GM12878 (cell line): ENCODE data around the gene NXPH1. TPM values are rescaled to one million over a fixed set of nuclear protein-coding genes. Genes with fewer than 3 reads are reported as not detected.

Experiments
- BHLHE40 ChIP-seq, 2 experiments: fragments of 450-650 bp in 1 of 2; IDR thresholded peaks; 2 replicates each; pipeline ENCODE4 v1.6.1; 2011 to 2017; ENCODE audit warnings: low read depth in 2 of 2, borderline replicate concordance in 1 of 2, improper control_type of control experiment in 1 of 2, low read length in 1 of 2, mild to moderate bottlenecking in 1 of 2
- CHD4 ChIP-seq: fragments of 200-600 bp; sonication (generic); IDR thresholded peaks from 2 replicates; pipeline ENCODE4 v1.6.1; 2016; ENCODE audit warnings: mild to moderate bottlenecking
- ETV6 ChIP-seq, 2 experiments: fragments of 450-650 bp in 1 of 2; IDR thresholded peaks in 1 of 2; conservative IDR thresholded peaks in 1 of 2; 2 replicates each; pipeline ENCODE4 v1.6.1; 2014; ENCODE audit warnings: antibody characterized with exemption in 1 of 2, borderline replicate concordance in 1 of 2, low read depth in 1 of 2, mild to moderate bottlenecking in 1 of 2, moderate library complexity in 1 of 2
- FOS ChIP-seq: IDR thresholded peaks from 3 replicates; pipeline ENCODE4 v1.6.1; 2011; ENCODE audit warnings: borderline replicate concordance; ENCODE audit not compliant: insufficient read length; ENCODE audit errors: extremely low read depth
- FOXM1 ChIP-seq: IDR thresholded peaks from 2 replicates; pipeline ENCODE4 v1.6.1; 2012; ENCODE audit warnings: low read depth, mild to moderate bottlenecking, inconsistent platforms, low read length, moderate library complexity
- GABPA ChIP-seq: IDR thresholded peaks from 2 replicates; pipeline ENCODE4 v1.6.1; 2014; ENCODE audit warnings: antibody characterized with exemption, low read depth, mild to moderate bottlenecking, inconsistent platforms
- IKZF1 ChIP-seq: fragments of 450-650 bp; conservative IDR thresholded peaks from 2 replicates; pipeline ENCODE4 v1.6.1; 2017; ENCODE audit warnings: antibody characterized with exemption, mild to moderate bottlenecking
- MYB ChIP-seq: fragments of 150-350 bp; IDR thresholded peaks from 2 replicates; pipeline ENCODE4 v1.6.1; 2014; ENCODE audit warnings: mild to moderate bottlenecking, low read depth, low read length, borderline replicate concordance
- PAX8 ChIP-seq: fragments of 450-650 bp; IDR thresholded peaks from 2 replicates; pipeline ENCODE4 v1.6.1; 2017; ENCODE audit warnings: mild to moderate bottlenecking, moderate library complexity
- POLR2A ChIP-seq: IDR thresholded peaks from 2 replicates; pipeline ENCODE4 v1.6.1; 2011; ENCODE audit warnings: low read depth, mild to moderate bottlenecking, low read length
- POLR2AphosphoS5 ChIP-seq: IDR thresholded peaks from 2 replicates; pipeline ENCODE4 v1.6.1; 2011; ENCODE audit warnings: mild to moderate bottlenecking, low read length, inconsistent platforms
- SIX5 ChIP-seq: IDR thresholded peaks from 2 replicates; pipeline ENCODE4 v1.6.1; 2011; ENCODE audit warnings: mild to moderate bottlenecking, low read depth, low read length, moderate library complexity; ENCODE audit not compliant: severe bottlenecking
- SMAD1 ChIP-seq: fragments of 450-650 bp; IDR thresholded peaks from 2 replicates; pipeline ENCODE4 v1.6.1; 2018; ENCODE audit warnings: mild to moderate bottlenecking, low read depth; ENCODE audit not compliant: partially characterized antibody
- TAF1 ChIP-seq: IDR thresholded peaks from 2 replicates; pipeline ENCODE4 v1.6.1; 2011; ENCODE audit warnings: mild to moderate bottlenecking, low read depth, low read length, borderline replicate concordance
- YY1 ChIP-seq: IDR thresholded peaks from 2 replicates; pipeline ENCODE4 v1.6.1; 2011; ENCODE audit warnings: low read depth, mild to moderate bottlenecking, low read length
- ZBED1 ChIP-seq: IDR thresholded peaks from 2 replicates; pipeline ENCODE4 v1.6.1; 2016; ENCODE audit warnings: borderline replicate concordance
- ZNF24 ChIP-seq: fragments of 450-650 bp; IDR thresholded peaks from 2 replicates; pipeline ENCODE4 v1.6.1; 2017; ENCODE audit warnings: antibody characterized with exemption, mild to moderate bottlenecking
- polyA plus RNA-seq, 11 experiments: library from polyadenylated mRNA; depleted of rRNA in 4 of 11; unstranded in 6 of 11; stranded (reverse) in 5 of 11; fragments of >200 nt; fragmentation: Nextera tagmentation in 4 of 11; fragmentation: Illumina TruSeq in 1 of 11; extraction: Ambion mirVana in 4 of 11; extraction: Trizol in 1 of 11; gene quantifications; 1 replicate in 1 of 11; 2 replicates in 10 of 11; pipeline versions ENCODE4 v1.2.1 to v1.2.3, GENCODE V29; 2011 to 2016; ENCODE audit warnings: inconsistent platforms in 2 of 11, missing spikeins in 2 of 11, low read depth in 1 of 11
- total RNA-seq, 4 experiments: library from RNA; depleted of rRNA in 3 of 4; stranded (reverse); fragments of >200 nt in 3 of 4; fragmentation: Illumina TruSeq in 1 of 4; extraction: Trizol in 1 of 4; gene quantifications; 2 replicates each; pipeline versions ENCODE4 v1.2.1 to v1.2.3, GENCODE V29; 2013 to 2021
- TF ChIP-seq, protein P1 (sequence below), 3 experiments: IDR thresholded peaks in 2 of 3; conservative IDR thresholded peaks in 1 of 3; 2 replicates each; pipeline ENCODE4 v1.5.1; 2011; ENCODE audit warnings: low read depth in 3 of 3, low read length in 3 of 3, mild to moderate bottlenecking in 3 of 3, control low read depth in 2 of 3, moderate library complexity in 2 of 3, inconsistent platforms in 1 of 3, mixed read lengths in 1 of 3; ENCODE audit not compliant: control insufficient read depth in 2 of 3, insufficient read depth in 1 of 3; ENCODE audit errors: extremely low read depth in 1 of 3
- TF ChIP-seq, protein P2 (sequence below): IDR thresholded peaks from 2 replicates; pipeline ENCODE4 v1.6.1; 2012; ENCODE audit warnings: low read depth, low read length, improper control_type of control experiment
- TF ChIP-seq, protein P3 (sequence below): fragments of 450-650 bp; IDR thresholded peaks from 2 replicates; pipeline ENCODE4 v1.6.1; 2017; ENCODE audit warnings: mild to moderate bottlenecking, low read depth, inconsistent platforms; ENCODE audit not compliant: poor library complexity, severe bottlenecking
- TF ChIP-seq, protein P4 (sequence below): fragments of 450-650 bp; IDR thresholded peaks from 2 replicates; pipeline ENCODE4 v1.6.1; 2017; ENCODE audit warnings: antibody characterized with exemption, mild to moderate bottlenecking, moderate library complexity

Gene NXPH1
- total and polyA plus RNA-seq, 10 of the 15 experiments (the other 5 are each of a cell fraction or from before 2014, with no cell fraction given): 0.06 to 0.34 TPM; not detected in 8

DNA sequence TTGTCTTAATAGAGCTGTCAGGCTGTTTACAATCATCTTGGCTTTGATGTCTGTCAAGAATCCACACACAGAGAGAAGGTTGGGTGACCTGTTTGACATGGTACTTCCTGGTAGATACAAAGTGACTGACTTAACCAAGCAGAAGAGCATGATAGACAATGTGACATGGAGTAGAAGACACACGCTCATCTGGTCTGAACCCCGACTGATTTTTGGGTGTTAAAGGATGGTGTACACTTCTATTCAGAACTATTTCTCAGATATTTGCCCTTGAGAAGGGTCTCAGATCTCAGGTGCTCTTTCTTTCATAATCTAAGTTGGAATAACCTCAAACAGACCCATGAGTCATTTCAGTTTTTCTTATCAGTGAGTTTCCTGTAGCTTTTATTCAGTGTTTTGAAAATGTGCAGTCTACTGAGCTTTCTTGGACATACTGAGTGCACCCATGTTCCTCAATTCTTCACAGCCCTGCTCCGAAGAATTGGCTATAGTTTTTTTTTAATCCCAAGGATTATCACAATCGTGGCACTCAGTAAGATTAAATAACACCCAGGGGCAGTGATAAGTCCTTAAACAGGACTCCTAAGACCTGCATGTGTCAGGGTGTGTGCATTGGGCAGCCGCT is 46.4 kb upstream of the NXPH1 start (continued):
- TF ChIP-seq FOXM1 (peak; percentile 43), SMAD1 (no peak), POLR2A (no peak), ETV6 (conservative IDR thresholded peaks at IDR 0.05 in 1 of 2, IDR thresholded peaks at IDR 0.05 in 1 of 2; ENCODE audit: borderline replicate concordance in 1 of 2, low read depth in 1 of 2) (peak in 1 of 2 experiments; percentile 23; a peak in 1 of 4 replicates), IKZF1 (no peak), TAF1 (no peak), POLR2AphosphoS5 (no peak), PAX8 (no peak), YY1 (no peak), ZBED1 (no peak), SIX5 (no peak), BHLHE40 (IDR thresholded peaks at IDR 0.05; ENCODE audit: borderline replicate concordance in 1 of 2, low read depth in 2 of 2, low read length in 1 of 2) (no peak), GABPA (no peak), MYB (no peak), ZNF24 (no peak), FOS (no peak), CHD4 (no peak)
- TF ChIP-seq, protein P1, sequence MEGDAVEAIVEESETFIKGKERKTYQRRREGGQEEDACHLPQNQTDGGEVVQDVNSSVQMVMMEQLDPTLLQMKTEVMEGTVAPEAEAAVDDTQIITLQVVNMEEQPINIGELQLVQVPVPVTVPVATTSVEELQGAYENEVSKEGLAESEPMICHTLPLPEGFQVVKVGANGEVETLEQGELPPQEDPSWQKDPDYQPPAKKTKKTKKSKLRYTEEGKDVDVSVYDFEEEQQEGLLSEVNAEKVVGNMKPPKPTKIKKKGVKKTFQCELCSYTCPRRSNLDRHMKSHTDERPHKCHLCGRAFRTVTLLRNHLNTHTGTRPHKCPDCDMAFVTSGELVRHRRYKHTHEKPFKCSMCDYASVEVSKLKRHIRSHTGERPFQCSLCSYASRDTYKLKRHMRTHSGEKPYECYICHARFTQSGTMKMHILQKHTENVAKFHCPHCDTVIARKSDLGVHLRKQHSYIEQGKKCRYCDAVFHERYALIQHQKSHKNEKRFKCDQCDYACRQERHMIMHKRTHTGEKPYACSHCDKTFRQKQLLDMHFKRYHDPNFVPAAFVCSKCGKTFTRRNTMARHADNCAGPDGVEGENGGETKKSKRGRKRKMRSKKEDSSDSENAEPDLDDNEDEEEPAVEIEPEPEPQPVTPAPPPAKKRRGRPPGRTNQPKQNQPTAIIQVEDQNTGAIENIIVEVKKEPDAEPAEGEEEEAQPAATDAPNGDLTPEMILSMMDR (IDR thresholded peaks at IDR 0.05 in 2 of 3, conservative IDR thresholded peaks at IDR 0.05 in 1 of 3; ENCODE audit: control insufficient read depth in 2 of 3, extremely low read depth in 1 of 3, insufficient read depth in 1 of 3, low read depth in 3 of 3, low read length in 3 of 3): no peak
- TF ChIP-seq, protein P2, sequence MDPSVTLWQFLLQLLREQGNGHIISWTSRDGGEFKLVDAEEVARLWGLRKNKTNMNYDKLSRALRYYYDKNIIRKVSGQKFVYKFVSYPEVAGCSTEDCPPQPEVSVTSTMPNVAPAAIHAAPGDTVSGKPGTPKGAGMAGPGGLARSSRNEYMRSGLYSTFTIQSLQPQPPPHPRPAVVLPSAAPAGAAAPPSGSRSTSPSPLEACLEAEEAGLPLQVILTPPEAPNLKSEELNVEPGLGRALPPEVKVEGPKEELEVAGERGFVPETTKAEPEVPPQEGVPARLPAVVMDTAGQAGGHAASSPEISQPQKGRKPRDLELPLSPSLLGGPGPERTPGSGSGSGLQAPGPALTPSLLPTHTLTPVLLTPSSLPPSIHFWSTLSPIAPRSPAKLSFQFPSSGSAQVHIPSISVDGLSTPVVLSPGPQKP: no peak
- TF ChIP-seq, protein P3, sequence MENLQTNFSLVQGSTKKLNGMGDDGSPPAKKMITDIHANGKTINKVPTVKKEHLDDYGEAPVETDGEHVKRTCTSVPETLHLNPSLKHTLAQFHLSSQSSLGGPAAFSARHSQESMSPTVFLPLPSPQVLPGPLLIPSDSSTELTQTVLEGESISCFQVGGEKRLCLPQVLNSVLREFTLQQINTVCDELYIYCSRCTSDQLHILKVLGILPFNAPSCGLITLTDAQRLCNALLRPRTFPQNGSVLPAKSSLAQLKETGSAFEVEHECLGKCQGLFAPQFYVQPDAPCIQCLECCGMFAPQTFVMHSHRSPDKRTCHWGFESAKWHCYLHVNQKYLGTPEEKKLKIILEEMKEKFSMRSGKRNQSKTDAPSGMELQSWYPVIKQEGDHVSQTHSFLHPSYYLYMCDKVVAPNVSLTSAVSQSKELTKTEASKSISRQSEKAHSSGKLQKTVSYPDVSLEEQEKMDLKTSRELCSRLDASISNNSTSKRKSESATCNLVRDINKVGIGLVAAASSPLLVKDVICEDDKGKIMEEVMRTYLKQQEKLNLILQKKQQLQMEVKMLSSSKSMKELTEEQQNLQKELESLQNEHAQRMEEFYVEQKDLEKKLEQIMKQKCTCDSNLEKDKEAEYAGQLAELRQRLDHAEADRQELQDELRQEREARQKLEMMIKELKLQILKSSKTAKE: no peak
- TF ChIP-seq, protein P4, sequence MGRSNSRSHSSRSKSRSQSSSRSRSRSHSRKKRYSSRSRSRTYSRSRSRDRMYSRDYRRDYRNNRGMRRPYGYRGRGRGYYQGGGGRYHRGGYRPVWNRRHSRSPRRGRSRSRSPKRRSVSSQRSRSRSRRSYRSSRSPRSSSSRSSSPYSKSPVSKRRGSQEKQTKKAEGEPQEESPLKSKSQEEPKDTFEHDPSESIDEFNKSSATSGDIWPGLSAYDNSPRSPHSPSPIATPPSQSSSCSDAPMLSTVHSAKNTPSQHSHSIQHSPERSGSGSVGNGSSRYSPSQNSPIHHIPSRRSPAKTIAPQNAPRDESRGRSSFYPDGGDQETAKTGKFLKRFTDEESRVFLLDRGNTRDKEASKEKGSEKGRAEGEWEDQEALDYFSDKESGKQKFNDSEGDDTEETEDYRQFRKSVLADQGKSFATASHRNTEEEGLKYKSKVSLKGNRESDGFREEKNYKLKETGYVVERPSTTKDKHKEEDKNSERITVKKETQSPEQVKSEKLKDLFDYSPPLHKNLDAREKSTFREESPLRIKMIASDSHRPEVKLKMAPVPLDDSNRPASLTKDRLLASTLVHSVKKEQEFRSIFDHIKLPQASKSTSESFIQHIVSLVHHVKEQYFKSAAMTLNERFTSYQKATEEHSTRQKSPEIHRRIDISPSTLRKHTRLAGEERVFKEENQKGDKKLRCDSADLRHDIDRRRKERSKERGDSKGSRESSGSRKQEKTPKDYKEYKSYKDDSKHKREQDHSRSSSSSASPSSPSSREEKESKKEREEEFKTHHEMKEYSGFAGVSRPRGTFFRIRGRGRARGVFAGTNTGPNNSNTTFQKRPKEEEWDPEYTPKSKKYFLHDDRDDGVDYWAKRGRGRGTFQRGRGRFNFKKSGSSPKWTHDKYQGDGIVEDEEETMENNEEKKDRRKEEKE: no peak
